SH-SY5Y (cell line): Measurements from ENCODE around the gene LPCAT1.

ENCODE experiments used
- GATA2 ChIP-seq: IDR thresholded peaks from 2 replicates; pipeline ENCODE4 v1.6.1; 2011; ENCODE audit warnings: mild to moderate bottlenecking, low read depth, low read length
- GATA3 ChIP-seq: IDR thresholded peaks from 2 replicates; pipeline ENCODE4 v1.6.1; 2011; ENCODE audit warnings: low read depth, mild to moderate bottlenecking, low read length, moderate library complexity

GRCh38 chr5:1445689-1446601, 77.8 kb downstream of the LPCAT1 start:
- TF ChIP-seq GATA3 (no peak), GATA2 (no peak)
